HG03521 (cell line): ENCODE measurements around the gene CA4.

Experiments
- ATAC-seq: cut with Tn5 transposase; IDR thresholded peaks from one replicate; pipeline ENCODE4 v1.9.1; 2021; ENCODE audit warnings: mild to moderate bottlenecking, moderate library complexity; ENCODE audit not compliant: unreplicated experiment

The CA4 gene

GRCh38 chr17:60129164-60129563, 20.6 kb upstream of the CA4 start:
- no peak for ATAC-seq

- no peak for ATAC-seq
Observed at GRCh38 chr17:60130466-60130865, 19.3 kb upstream of the CA4 start.

GRCh38 chr17:60134396-60135150, 15.2 kb upstream of the CA4 start:
- no peak for ATAC-seq

- peak; percentile 83 for ATAC-seq
Observed at GRCh38 chr17:60135151-60135950, 14.4 kb upstream of the CA4 start.

GRCh38 chr17:60135951-60136666, 13.7 kb upstream of the CA4 start:
- ATAC-seq, result no peak

DNA sequence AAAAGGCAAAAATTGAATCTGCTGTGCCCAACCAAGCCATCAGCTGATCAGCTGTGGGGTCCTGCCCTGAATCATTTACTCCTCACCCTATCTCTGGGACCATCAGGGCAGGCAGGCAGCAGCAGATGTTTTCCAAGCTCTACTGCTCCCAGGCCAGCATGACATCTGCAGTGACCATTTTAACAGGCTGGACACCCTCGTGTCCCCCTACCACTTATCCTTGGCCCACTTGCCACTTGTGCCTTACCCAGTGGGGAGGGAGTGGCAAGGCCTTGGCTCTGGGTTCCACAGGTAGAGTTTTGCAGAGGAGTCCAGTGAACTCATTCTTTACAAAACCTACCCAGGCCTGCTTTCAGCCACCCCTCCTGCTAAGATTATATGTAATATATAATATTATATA, 12.0 kb upstream of the CA4 start:
- ATAC-seq, result no peak

GRCh38 chr17:60138769-60139437, 10.9 kb upstream of the CA4 start:
- no peak for ATAC-seq

- no peak for ATAC-seq
Observed at GRCh38 chr17:60139438-60140285, 10.1 kb upstream of the CA4 start.

- ATAC-seq, result no peak
Observed at GRCh38 chr17:60141111-60142018, 8.4 kb upstream of the CA4 start.

GRCh38 chr17:60142872-60143499, 6.8 kb upstream of the CA4 start:
- ATAC-seq, result no peak

DNA sequence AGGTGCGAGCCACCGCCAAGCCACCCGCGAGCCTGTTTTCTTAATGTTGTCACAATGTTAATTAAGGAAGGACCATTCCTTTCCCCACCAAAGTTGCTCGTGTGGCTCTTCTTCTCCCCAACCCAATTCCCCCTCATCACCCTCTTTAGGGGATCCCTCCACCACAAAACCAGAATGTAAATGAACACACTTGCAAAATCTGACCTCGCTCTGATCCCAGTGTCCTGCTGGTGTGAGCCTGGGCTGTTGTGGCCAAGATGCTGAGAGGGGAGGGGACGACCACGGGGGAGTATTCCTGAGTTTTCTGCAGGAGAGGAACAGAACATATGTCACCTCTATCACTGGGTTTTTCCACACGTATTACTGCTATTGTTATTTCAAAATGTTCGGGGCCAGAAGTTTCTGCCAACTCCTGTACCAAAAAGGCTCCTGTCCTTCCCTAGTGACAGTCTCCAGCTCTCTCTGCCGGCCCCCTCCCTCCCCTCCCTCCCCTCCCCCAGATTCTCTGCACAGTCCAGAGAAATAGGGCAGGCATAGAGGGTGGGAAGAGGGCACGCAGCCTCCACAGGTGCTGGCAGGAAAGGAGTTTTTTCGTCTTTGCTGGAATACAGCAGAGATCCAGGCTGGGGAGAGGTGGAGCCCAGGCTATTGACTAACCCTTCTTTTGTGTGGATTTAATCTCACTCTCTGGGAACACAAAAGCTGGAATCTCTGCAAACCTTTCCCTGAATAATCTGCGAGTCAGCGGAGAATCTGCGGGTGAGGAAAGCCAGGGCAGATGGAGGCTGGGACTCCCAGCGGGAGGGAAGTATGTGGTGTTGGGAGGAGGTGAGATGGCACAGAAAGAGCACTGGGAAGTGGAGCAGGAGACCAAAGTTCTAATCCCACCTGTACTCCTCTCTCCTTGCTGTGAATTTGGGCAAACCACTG, 4.5 kb upstream of the CA4 start:
- no peak for ATAC-seq

DNA sequence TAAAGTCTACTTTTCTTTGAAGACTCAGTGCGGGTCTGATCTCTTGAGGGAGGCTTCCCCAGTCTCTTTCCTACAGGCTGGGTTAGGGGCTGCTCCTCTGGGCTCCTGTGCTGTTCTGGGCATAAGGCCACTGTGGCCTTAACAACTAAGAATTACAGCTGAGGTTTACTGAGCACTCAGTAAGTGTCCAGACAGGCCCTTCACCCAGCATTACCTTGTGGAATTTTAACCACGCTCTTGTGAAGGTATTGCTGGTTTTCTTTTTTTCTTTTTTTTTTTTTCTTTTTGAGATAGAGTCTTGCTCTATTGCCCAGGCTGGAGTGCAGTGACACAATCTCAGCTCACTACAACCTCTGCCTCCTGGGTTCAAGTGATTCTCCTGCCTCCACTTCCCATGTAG, 3.6 kb upstream of the CA4 start:
- ATAC-seq, result no peak

- no peak for ATAC-seq
Observed at GRCh38 chr17:60147553-60148223, 2.1 kb upstream of the CA4 start.

GRCh38 chr17:60148373-60148772, 1.4 kb upstream of the CA4 start:
- no peak for ATAC-seq

DNA sequence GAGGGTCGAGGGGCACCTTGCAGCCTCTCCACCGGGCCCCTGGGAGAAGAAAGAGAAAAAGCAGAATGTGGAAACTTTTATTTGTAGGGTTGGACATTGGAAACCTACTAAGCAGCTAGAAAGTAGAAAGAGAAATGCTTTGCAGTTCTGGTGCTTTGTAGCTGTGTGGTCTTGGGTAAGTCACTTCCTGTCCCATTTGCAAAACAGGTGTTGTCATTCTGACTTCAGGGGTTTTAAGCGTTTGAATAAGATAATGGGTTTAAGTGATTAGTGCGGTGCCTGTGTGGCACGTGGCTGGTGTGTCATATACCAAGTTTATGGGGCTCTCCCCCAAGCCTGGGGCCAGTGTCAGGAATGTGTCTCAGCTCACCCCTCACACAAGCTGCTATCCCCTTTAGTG, 1.6 kb downstream of the CA4 start:
- ATAC-seq, result no peak

DNA sequence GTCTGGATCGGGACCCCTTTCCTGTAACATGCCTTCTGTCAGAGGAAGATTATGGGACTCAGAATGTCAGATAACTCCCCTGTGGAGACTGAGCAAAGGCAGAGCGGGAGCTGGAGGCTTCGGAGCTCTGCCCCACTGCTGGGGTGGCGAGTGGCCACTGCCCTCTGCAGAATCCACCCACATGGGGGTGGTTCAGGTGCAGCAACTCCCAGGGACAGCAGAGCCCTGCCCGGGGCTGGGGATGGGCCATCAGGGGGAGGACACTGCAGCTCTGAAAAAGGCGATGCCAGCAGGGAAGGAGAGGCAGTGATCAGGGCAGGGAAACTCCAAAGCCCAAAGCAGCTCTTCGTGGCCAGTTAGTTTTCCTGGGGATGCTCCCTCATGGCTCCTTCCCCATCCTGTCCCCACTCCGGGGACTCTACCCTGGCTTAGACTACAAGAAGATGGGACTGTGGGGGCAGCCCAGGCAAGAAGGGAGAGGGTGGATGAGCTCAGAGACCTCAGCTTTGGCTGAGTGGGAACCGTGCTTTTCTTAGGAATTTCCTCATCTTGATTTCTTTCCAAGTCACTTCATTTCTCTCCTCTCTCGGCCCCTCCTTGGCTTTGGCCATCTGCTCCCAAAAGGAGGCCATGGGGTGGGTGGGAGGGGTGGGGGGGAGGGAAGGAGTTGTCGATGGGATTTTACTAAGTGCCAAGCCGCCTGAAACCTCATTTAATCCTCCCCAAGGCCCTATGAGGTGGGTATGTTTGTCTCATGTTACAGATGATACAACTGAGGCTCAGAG, 4.0 kb downstream of the CA4 start:
- no peak for ATAC-seq
